SK-N-MC (cell line): Measurements from ENCODE around the gene ASPSCR1.

Experiments used
- EZH2 ChIP-seq: fragments of 200-600 bp; sonication (generic); IDR thresholded peaks from one replicate; pipeline ENCODE4 v1.6.1; 2017; ENCODE audit warnings: antibody characterized with exemption
- POLR2AphosphoS5 ChIP-seq: IDR thresholded peaks from 2 replicates; pipeline ENCODE4 v1.6.1; 2012; ENCODE audit warnings: mild to moderate bottlenecking, low read depth, low read length, borderline replicate concordance

- TF ChIP-seq POLR2AphosphoS5, result no peak
- TF ChIP-seq EZH2, result no peak
Observed at GRCh38 chr17:82029990-82030469, 52.6 kb downstream of the ASPSCR1 start.
